Measurements from ENCODE around the gene LORICRIN.

The LORICRIN gene

GRCh38 chr1:153288634-153289275 lies 29.3 kb downstream of the LORICRIN start:
- H3K27ac ChIP-seq: no peak overlapping the region
- no peak for DNase-seq
- H3K4me3 ChIP-seq: no peak overlapping the region
- no peaks in the 10 kb centered on the region for H3K9me3 ChIP-seq
- no peaks in the 10 kb centered on the region for H3K4me1 ChIP-seq
- no peaks in the 10 kb centered on the region for H3K36me3 ChIP-seq
- intact Hi-C loops (cut with DNase I; ENCODE audit: low total_unique reads): no loop called here
- peaks cover 0 to 18% of the 10 kb centered on the region in 2 donors for H3K27me3 ChIP-seq
- TF ChIP-seq CTCF (IDR thresholded peaks at IDR 0.05): no peak

GRCh38 chr1:153291514-153291913 lies 32.0 kb downstream of the LORICRIN start:
- DNase-seq: no peak
- no peaks in the 10 kb centered on the region for H3K4me1 ChIP-seq
- H3K36me3 ChIP-seq: no peaks in the 10 kb centered on the region
- no peaks in the 10 kb centered on the region for H3K9me3 ChIP-seq
- peaks cover 0 to 30% of the 10 kb centered on the region in 2 donors for H3K27me3 ChIP-seq
- H3K4me3 ChIP-seq: no peak overlapping the region
- no peak overlapping the region for H3K27ac ChIP-seq
- TF ChIP-seq CTCF (IDR thresholded peaks at IDR 0.05): no peak
- intact Hi-C loops (cut with DNase I; ENCODE audit: low total_unique reads): no loop called here

- peaks cover 0 to 33% of the 10 kb centered on the region in 2 donors for H3K27me3 ChIP-seq
- no peak overlapping the region for H3K27ac ChIP-seq
- intact Hi-C loops (cut with DNase I; ENCODE audit: low total_unique reads): no loop called here
- no peaks in the 10 kb centered on the region for H3K4me1 ChIP-seq
- H3K4me3 ChIP-seq: no peak overlapping the region
- no peak for DNase-seq
- H3K9me3 ChIP-seq: no peaks in the 10 kb centered on the region
- H3K36me3 ChIP-seq: no peaks in the 10 kb centered on the region
- TF ChIP-seq CTCF (IDR thresholded peaks at IDR 0.05): no peak
Measured at GRCh38 chr1:153292185-153292584, 32.7 kb downstream of the LORICRIN start.

- Histone ChIP-seq H3K36me3 (no peaks in the 10 kb centered on the region), H3K4me3 (no peak overlapping the region), H3K27ac (no peak overlapping the region), H3K9me3 (no peaks in the 10 kb centered on the region), H3K27me3 (peaks cover 0 to 28% of the 10 kb centered on the region in 2 donors), H3K4me1 (no peaks in the 10 kb centered on the region)
- no peak for TF ChIP-seq CTCF (IDR thresholded peaks at IDR 0.05)
- DNase-seq: no peak
- intact Hi-C loops (cut with DNase I; ENCODE audit: low total_unique reads): no loop called here
Measured at GRCh38 chr1:153292740-153293479, 33.4 kb downstream of the LORICRIN start.

GRCh38 chr1:153293480-153293775 lies 33.9 kb downstream of the LORICRIN start:
- no peaks in the 10 kb centered on the region for H3K36me3 ChIP-seq
- no peak overlapping the region for H3K27ac ChIP-seq
- no peaks in the 10 kb centered on the region for H3K9me3 ChIP-seq
- H3K4me3 ChIP-seq: no peak overlapping the region
- TF ChIP-seq CTCF (IDR thresholded peaks at IDR 0.05): no peak
- DNase-seq: no peak
- no peaks in the 10 kb centered on the region for H3K4me1 ChIP-seq
- H3K27me3 ChIP-seq: peaks cover 0 to 28% of the 10 kb centered on the region in 2 donors
- intact Hi-C loops (cut with DNase I; ENCODE audit: low total_unique reads): no loop called here
